HG03103 (cell line): ENCODE measurements around the gene PARD3.
"Not testable (repeated sequence)": the region's sequence is repeated elsewhere in the genome, so short reads cannot be mapped to it uniquely, and the experiment has no call there.

Source experiments
- ATAC-seq: cut with Tn5 transposase; IDR thresholded peaks from one replicate; pipeline ENCODE4 v1.9.1; 2021; ENCODE audit warnings: low read depth; ENCODE audit not compliant: unreplicated experiment

PARD3 gene

GRCh38 chr10:34413756-34414587 lies 401.1 kb downstream of the PARD3 start:
- no peak for ATAC-seq

- ATAC-seq = no peak
Observed at GRCh38 chr10:34413214-34413613, 401.9 kb downstream of the PARD3 start.

- no peak for ATAC-seq
Observed at GRCh38 chr10:34408956-34409355, 406.1 kb downstream of the PARD3 start.

GRCh38 chr10:34408381-34408780 lies 406.7 kb downstream of the PARD3 start:
- no peak for ATAC-seq

GRCh38 chr10:34407324-34407805 lies 407.7 kb downstream of the PARD3 start:
- ATAC-seq = no peak

- ATAC-seq = no peak
Observed at GRCh38 chr10:34406463-34407323, 408.4 kb downstream of the PARD3 start.

GRCh38 chr10:34405611-34406462 lies 409.3 kb downstream of the PARD3 start:
- ATAC-seq = no peak

GRCh38 chr10:34403512-34403911 lies 411.6 kb downstream of the PARD3 start:
- no peak for ATAC-seq

GRCh38 chr10:34400075-34400474 lies 415.0 kb downstream of the PARD3 start:
- no peak for ATAC-seq

- no peak for ATAC-seq
Observed at GRCh38 chr10:34399013-34399412, 416.1 kb downstream of the PARD3 start.

- no peak for ATAC-seq
Observed at GRCh38 chr10:34397324-34397723, 417.8 kb downstream of the PARD3 start.

GRCh38 chr10:34396663-34397062 lies 418.4 kb downstream of the PARD3 start:
- ATAC-seq = no peak

- ATAC-seq = no peak
Observed at GRCh38 chr10:34392641-34393170, 422.4 kb downstream of the PARD3 start.

GRCh38 chr10:34391168-34391567 lies 423.9 kb downstream of the PARD3 start:
- not testable (repeated sequence) for ATAC-seq

GRCh38 chr10:34389801-34390200 lies 425.3 kb downstream of the PARD3 start:
- ATAC-seq = no peak

- no peak for ATAC-seq
Observed at GRCh38 chr10:34386921-34387320, 428.2 kb downstream of the PARD3 start.

- ATAC-seq = no peak
Observed at GRCh38 chr10:34384372-34384771, 430.7 kb downstream of the PARD3 start.

- no peak for ATAC-seq
Observed at GRCh38 chr10:34382626-34383025, 432.5 kb downstream of the PARD3 start.

- ATAC-seq = no peak
Observed at GRCh38 chr10:34380856-34381255, 434.2 kb downstream of the PARD3 start.

- ATAC-seq = no peak
Observed at GRCh38 chr10:34378297-34378696, 436.8 kb downstream of the PARD3 start.
